OCI-LY7 (cell line): Measurements from ENCODE around the gene RAD21L1. TPM values are rescaled to one million over a fixed set of nuclear protein-coding genes. Genes with fewer than 3 reads are reported as not detected.

Experiments used
- BruUV-seq: library from RNA; stranded (reverse); fragments of 400-500 nt; replicated peaks from 2 replicates; lab custom pipeline; 2021; lab: Mats Ljungman, UMichigan
- CTCF ChIA-PET: fragments of 300-600 bp; sonication (Branson Sonifier 250); formaldehyde crosslinking; loops from one replicate; lab custom pipeline; 2022; ENCODE audit warnings: antibody characterized with exemption; ENCODE audit not compliant: unreplicated experiment; lab: Charles Lee
- POLR2A ChIA-PET: fragments of 300-600 bp; sonication (Branson Sonifier 250); formaldehyde crosslinking; loops from one replicate; lab custom pipeline; 2022; ENCODE audit warnings: antibody characterized with exemption; lab: Charles Lee
- DNase-seq: peaks from one replicate; pipeline ENCODE4 v3.0.0-alpha.2; 2015; ENCODE audit warnings: low spot score
- H2AFZ ChIP-seq: fragments of 200-600 bp; sonication (generic), shearing (Covaris generic); 2 replicates; pipeline ENCODE4 v1.6.1; 2014; ENCODE audit warnings: mild to moderate bottlenecking, antibody characterized with exemption, low read length, moderate library complexity
- H3K27ac ChIP-seq: fragments of 200-600 bp; sonication (generic); 2 replicates; pipeline ENCODE4 v1.5.1; 2014; ENCODE audit warnings: mixed run types, low read depth, mild to moderate bottlenecking, moderate library complexity, low read length, inconsistent platforms; ENCODE audit not compliant: poor library complexity, severe bottlenecking
- H3K36me3 ChIP-seq: fragments of 200-600 bp; sonication (generic); 2 replicates; pipeline ENCODE4 v1.6.1; 2014; ENCODE audit warnings: mild to moderate bottlenecking, antibody characterized with exemption, low read length, moderate library complexity, mixed read lengths; ENCODE audit not compliant: insufficient read depth
- H3K4me1 ChIP-seq: fragments of 200-600 bp; sonication (generic); 2 replicates; pipeline ENCODE4 v1.5.1; 2014; ENCODE audit warnings: mild to moderate bottlenecking, low read length; ENCODE audit not compliant: insufficient read depth, poor library complexity, severe bottlenecking
- H3K4me2 ChIP-seq: fragments of 200-600 bp; sonication (generic); 2 replicates; pipeline ENCODE4 v1.6.1; 2014; ENCODE audit warnings: mild to moderate bottlenecking, low read length
- H3K4me3 ChIP-seq: fragments of 200-600 bp; sonication (generic); 2 replicates; pipeline ENCODE4 v1.5.1; 2014; ENCODE audit warnings: mild to moderate bottlenecking, low read depth, low read length; ENCODE audit not compliant: poor library complexity, severe bottlenecking
- H3K79me2 ChIP-seq: fragments of 200-600 bp; sonication (generic); 2 replicates; pipeline ENCODE4 v1.6.1; 2016; ENCODE audit warnings: low read depth, mild to moderate bottlenecking, low read length, moderate library complexity, mixed read lengths; ENCODE audit not compliant: insufficient read depth
- H3K9me2 ChIP-seq: fragments of 200-600 bp; sonication (generic); 2 replicates; pipeline ENCODE4 v1.6.1; 2016; ENCODE audit warnings: mild to moderate bottlenecking, low read length, mixed read lengths; ENCODE audit not compliant: insufficient read depth
- H3K9me3 ChIP-seq: fragments of 200-600 bp; sonication (generic); 2 replicates; pipeline ENCODE4 v1.6.1; 2014; ENCODE audit warnings: mild to moderate bottlenecking, mixed run types, low read length, mixed read lengths
- H4K20me1 ChIP-seq: fragments of 200-600 bp; sonication (generic); 2 replicates; pipeline ENCODE4 v1.6.1; 2014; ENCODE audit warnings: mild to moderate bottlenecking, antibody characterized with exemption, low read length, moderate library complexity, mixed read lengths; ENCODE audit not compliant: insufficient read depth
- EZH2phosphoT487 ChIP-seq: fragments of 200-600 bp; sonication (generic); IDR thresholded peaks from 2 replicates; pipeline ENCODE4 v1.6.1; 2018; ENCODE audit warnings: low read depth, borderline replicate concordance, mild to moderate bottlenecking, mixed run types, antibody characterized with exemption, low read length, moderate library complexity, mixed read lengths
- intact Hi-C: fragments of 100-400 bp; cut with micrococcal nuclease; formaldehyde crosslinking; loops from one replicate; pipeline ENCODE4 v1.10.0; 2022; ENCODE audit not compliant: unreplicated experiment
- total RNA-seq, 2 experiments: library from RNA; depleted of rRNA in 1 of 2; stranded (reverse); fragments of >200 nt in 1 of 2; shearing (Covaris generic) in 1 of 2; gene quantifications; 2 replicates each; pipeline ENCODE4 v1.2.3, GENCODE V29; 2014 to 2022
- TF ChIP-seq, protein P1 (sequence below): fragments of 200-600 bp; sonication (generic); conservative IDR thresholded peaks from 2 replicates; pipeline ENCODE4 v1.5.1; 2014; ENCODE audit warnings: mild to moderate bottlenecking, antibody characterized with exemption, low read length, moderate library complexity, mixed read lengths

The RAD21L1 gene
- total RNA-seq, 2 experiments from 2014 or later = not detected

DNA sequence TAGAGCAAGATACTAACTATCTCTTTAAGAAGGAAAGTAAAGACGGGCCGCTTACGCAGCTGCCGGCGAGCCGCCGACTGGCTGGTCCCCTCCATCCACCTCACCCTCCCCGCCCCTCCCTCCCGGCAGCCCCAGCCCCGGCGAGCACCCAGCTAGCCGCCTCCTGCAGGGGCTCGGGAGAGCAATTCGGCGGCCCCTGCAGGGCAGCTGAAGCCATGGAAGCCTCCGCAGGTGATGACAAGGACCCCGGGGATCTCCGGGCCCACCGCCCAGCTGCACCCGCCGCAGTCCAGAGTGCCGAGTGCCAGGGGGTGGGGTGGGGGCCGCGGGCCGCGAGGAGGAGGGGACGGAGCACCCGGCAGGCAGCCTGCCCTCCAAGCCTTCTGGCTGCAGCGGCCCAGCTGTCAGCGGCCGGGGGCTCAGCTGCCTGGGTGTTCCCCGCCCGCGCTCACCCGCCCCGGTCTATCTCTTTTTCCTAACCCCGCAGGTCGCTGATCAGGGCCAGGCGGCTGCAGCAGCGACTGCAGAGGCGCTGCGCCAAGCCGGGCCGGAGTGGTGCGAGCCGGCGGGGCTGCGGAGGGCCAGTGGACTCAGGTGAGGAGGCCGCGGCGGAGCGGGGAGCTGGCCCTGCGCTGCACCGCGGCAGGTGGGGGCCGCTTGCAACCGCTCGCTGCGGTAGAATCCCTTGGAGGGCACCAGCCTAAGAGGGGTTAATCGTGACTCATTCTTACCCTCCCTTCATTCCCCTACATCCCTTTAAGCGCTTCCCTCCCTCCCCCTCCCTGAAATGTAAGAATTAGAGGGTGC lies 40.5 kb downstream of the RAD21L1 start, which contains the start of gene SNPH:
Gene SNPH (plus strand): TSS at position 128 of the 807 bp plus-strand sequence. CDS start 29,946 bp downstream, outside the sequence.
- no peaks in the 10 kb centered on the region for H3K4me1 ChIP-seq
- intact Hi-C loops = no loop called here
- CTCF ChIA-PET = no interaction called here
- H3K79me2 ChIP-seq = no peaks in the 10 kb centered on the region
- H3K27ac ChIP-seq = no peak within 1 kb of the TSS
- H3K9me2 ChIP-seq = no peaks in the 10 kb centered on the region
- TF ChIP-seq, protein P1, sequence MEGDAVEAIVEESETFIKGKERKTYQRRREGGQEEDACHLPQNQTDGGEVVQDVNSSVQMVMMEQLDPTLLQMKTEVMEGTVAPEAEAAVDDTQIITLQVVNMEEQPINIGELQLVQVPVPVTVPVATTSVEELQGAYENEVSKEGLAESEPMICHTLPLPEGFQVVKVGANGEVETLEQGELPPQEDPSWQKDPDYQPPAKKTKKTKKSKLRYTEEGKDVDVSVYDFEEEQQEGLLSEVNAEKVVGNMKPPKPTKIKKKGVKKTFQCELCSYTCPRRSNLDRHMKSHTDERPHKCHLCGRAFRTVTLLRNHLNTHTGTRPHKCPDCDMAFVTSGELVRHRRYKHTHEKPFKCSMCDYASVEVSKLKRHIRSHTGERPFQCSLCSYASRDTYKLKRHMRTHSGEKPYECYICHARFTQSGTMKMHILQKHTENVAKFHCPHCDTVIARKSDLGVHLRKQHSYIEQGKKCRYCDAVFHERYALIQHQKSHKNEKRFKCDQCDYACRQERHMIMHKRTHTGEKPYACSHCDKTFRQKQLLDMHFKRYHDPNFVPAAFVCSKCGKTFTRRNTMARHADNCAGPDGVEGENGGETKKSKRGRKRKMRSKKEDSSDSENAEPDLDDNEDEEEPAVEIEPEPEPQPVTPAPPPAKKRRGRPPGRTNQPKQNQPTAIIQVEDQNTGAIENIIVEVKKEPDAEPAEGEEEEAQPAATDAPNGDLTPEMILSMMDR = no peak
- TF ChIP-seq EZH2phosphoT487 = no peak
- no peak within 1 kb of the TSS for H3K4me3 ChIP-seq
- peak within 1 kb of the TSS; percentile 26; the same call in 1 of the 2 replicates for H3K4me2 ChIP-seq
- BruUV-seq = no TSS peak
- peak; percentile 1 for DNase-seq
- no peaks in the 10 kb centered on the region for H3K9me3 ChIP-seq
- H2AFZ ChIP-seq = no peak within 1 kb of the TSS
- POLR2A ChIA-PET = no interaction called here
- H4K20me1 ChIP-seq = no peaks in the 10 kb centered on the region
- H3K36me3 ChIP-seq = no peaks in the 10 kb centered on the region

DNA sequence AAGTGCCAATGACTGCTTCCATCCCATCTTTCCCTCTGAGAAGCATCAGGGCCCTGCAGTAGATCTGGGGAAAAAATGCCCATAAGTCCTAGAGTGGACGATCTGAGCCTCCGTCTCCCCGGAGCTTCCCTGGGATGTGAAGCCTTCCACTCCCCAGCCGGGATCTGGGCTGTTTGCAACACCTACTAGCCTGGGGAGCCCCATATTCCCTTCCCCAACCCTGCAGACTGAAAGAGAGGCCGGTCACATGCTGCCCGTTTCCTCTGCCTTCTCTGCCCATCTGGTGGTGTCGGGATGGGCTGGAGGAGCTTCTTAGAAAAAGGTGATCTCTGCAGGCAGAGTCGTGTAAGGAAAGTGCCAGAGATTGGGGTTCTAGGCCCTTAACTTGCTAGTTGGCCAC lies 41.3 kb downstream of the RAD21L1 start:
- TF ChIP-seq, protein P1 = no peak
- no peak for TF ChIP-seq EZH2phosphoT487
- CTCF ChIA-PET = no interaction called here

DNA sequence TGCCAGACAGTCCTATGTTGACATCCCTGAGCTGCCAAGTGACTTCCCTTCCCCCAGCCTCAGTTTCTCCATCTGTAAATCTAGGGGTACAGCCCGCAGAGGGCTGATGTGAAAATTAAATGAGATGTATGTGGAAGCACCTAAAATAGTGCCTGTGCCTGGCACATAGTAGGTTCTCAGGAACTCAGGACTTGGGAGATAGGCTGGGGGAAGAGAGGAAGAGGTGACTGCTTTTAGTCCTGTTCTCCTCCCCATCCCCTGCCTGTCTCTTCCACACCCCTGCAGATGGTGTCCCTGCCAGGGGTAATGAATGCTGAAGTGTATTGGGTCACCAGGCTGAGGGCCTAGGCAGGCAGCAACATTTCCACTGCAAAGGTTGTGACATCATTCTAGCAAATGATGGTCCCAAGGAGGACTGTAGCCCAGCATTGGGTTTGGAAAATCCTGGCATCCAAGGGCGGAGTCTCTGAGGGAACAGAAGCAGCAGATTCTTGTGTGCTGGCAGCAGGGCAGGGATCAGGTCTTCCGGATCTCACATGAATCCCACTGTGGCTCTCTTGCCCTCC lies 42.0 kb downstream of the RAD21L1 start:
- no peak for DNase-seq
- Histone ChIP-seq H3K4me2 (no peak overlapping the region), H3K4me3 (no peak overlapping the region), H3K9me3 (no peaks in the 10 kb centered on the region), H3K79me2 (no peaks in the 10 kb centered on the region), H4K20me1 (no peaks in the 10 kb centered on the region), H3K27ac (no peak overlapping the region), H2AFZ (no peak overlapping the region), H3K4me1 (no peaks in the 10 kb centered on the region), H3K9me2 (no peaks in the 10 kb centered on the region), H3K36me3 (no peaks in the 10 kb centered on the region)
- POLR2A ChIA-PET = interaction anchor here (1.0 kb wide), 1 partner anchor 19 kb away, joined by 3 read pairs; no protein-coding TSS in a partner anchor
- intact Hi-C loops = no loop called here
- TF ChIP-seq, protein P1 = no peak
- TF ChIP-seq EZH2phosphoT487 = no peak
- CTCF ChIA-PET = no interaction called here
- BruUV-seq = no TSS peak

More for the DNA sequence above, 41.3 kb downstream of the RAD21L1 start:
- no peak overlapping the region for H3K27ac ChIP-seq
- no peaks in the 10 kb centered on the region for H4K20me1 ChIP-seq
- no peak overlapping the region for H2AFZ ChIP-seq
- H3K4me1 ChIP-seq = no peaks in the 10 kb centered on the region
- H3K9me2 ChIP-seq = no peaks in the 10 kb centered on the region
- no peaks in the 10 kb centered on the region for H3K79me2 ChIP-seq
- no peak for DNase-seq
- no peak overlapping the region for H3K4me3 ChIP-seq
- POLR2A ChIA-PET = interaction anchor here (1.0 kb wide), 1 partner anchor 18 kb away, joined by 3 read pairs; no protein-coding TSS in a partner anchor
- H3K36me3 ChIP-seq = no peaks in the 10 kb centered on the region
- no TSS peak for BruUV-seq
- intact Hi-C loops = no loop called here
- no peak overlapping the region for H3K4me2 ChIP-seq
- no peaks in the 10 kb centered on the region for H3K9me3 ChIP-seq
